Natural killer cell (primary cell): Measurements from ENCODE around the gene MTRR. TPM values are rescaled to one million over a fixed set of nuclear protein-coding genes. Genes with fewer than 3 reads are reported as not detected.

Experiments
- ATAC-seq, 3 donors: fragments of 150-1000 bp in 2 of 3; fragments of 200-7000 bp in 1 of 3; cut with Tn5 transposase; 1 replicate in 1 of 3; 2 replicates in 2 of 3; pipeline ENCODE4 v1.10.0; 2021; ENCODE audit warnings: mild to moderate bottlenecking in 2 of 3, moderate library complexity in 2 of 3
- DNase-seq, 2 donors: peaks; one replicate each; pipeline versions ENCODE4 v3.0.0 to v3.0.0-alpha.2; 2013 to 2021; ENCODE audit warnings: mixed read lengths in 1 of 2
- H3K27ac ChIP-seq: one replicate; pipeline ENCODE4 v1.5.1; 2013; ENCODE audit warnings: mild to moderate bottlenecking, low read length
- H3K27me3 ChIP-seq: one replicate; pipeline ENCODE4 v1.6.1; 2013; ENCODE audit warnings: low read length; ENCODE audit not compliant: control insufficient read depth, insufficient read depth
- H3K36me3 ChIP-seq: one replicate; pipeline ENCODE4 v1.6.1; 2013; ENCODE audit warnings: low read length; ENCODE audit not compliant: control insufficient read depth, insufficient read depth
- H3K4me1 ChIP-seq: one replicate; pipeline ENCODE4 v1.6.1; 2013; ENCODE audit warnings: low read length; ENCODE audit not compliant: control insufficient read depth, insufficient read depth
- H3K4me3 ChIP-seq: one replicate; pipeline ENCODE4 v1.5.1; 2013; ENCODE audit warnings: low read length
- H3K9me3 ChIP-seq: one replicate; pipeline ENCODE4 v1.6.1; 2013; ENCODE audit warnings: low read length; ENCODE audit not compliant: control insufficient read depth, insufficient read depth
- H3K27ac Mint-ChIP-seq, 2 donors: one replicate each; pipeline ENCODE4 v1.8.0; 2022; ENCODE audit warnings: mild to moderate bottlenecking in 2 of 2, mixed read lengths in 2 of 2, moderate library complexity in 1 of 2
- H3K27me3 Mint-ChIP-seq, 2 donors: one replicate each; pipeline ENCODE4 v1.8.0; 2022; ENCODE audit warnings: low read depth in 2 of 2, mixed read lengths in 2 of 2
- H3K36me3 Mint-ChIP-seq: one replicate; pipeline ENCODE4 v1.8.0; 2022; ENCODE audit warnings: mixed read lengths
- H3K4me1 Mint-ChIP-seq, 2 donors: one replicate each; pipeline ENCODE4 v1.8.0; 2022; ENCODE audit warnings: mixed read lengths in 2 of 2
- H3K4me3 Mint-ChIP-seq: one replicate; pipeline ENCODE4 v1.8.0; 2022; ENCODE audit warnings: mild to moderate bottlenecking, moderate library complexity, mixed read lengths
- H3K9me3 Mint-ChIP-seq, 2 donors: one replicate each; pipeline ENCODE4 v1.8.0; 2022; ENCODE audit warnings: mixed read lengths in 2 of 2
- whole genome bisulfite sequencing: methylation state at CpG from one replicate; pipeline ENCODE4 v1.1.7; 2013; ENCODE audit warnings: missing lambda C conversion rate; ENCODE audit not compliant: insufficient coverage; 5-methylcytosine and 5-hydroxymethylcytosine counted together
- intact Hi-C: fragments of 100-400 bp; cut with micrococcal nuclease; formaldehyde crosslinking; loops from one replicate; pipeline ENCODE4 v1.14.2; 2022
- total RNA-seq, 4 donors: library from RNA; stranded (reverse); fragments of 120-200 nt in 1 of 4; gene quantifications; one replicate each; pipeline versions ENCODE4 v1.2.3 to v1.2.4, GENCODE V29; 2013 to 2022
- TF ChIP-seq, protein P1 (sequence below): fragments of 200-600 bp; IDR thresholded peaks from one replicate; pipeline ENCODE4 v1.8.0; 2022; ENCODE audit warnings: antibody characterized with exemption

Gene MTRR
- total RNA-seq, 3 donors from 2014 or later (not counting 1 experiment from before 2014, with no cell fraction given), result 55.7 to 78.4 (median 69.9) TPM

DNA sequence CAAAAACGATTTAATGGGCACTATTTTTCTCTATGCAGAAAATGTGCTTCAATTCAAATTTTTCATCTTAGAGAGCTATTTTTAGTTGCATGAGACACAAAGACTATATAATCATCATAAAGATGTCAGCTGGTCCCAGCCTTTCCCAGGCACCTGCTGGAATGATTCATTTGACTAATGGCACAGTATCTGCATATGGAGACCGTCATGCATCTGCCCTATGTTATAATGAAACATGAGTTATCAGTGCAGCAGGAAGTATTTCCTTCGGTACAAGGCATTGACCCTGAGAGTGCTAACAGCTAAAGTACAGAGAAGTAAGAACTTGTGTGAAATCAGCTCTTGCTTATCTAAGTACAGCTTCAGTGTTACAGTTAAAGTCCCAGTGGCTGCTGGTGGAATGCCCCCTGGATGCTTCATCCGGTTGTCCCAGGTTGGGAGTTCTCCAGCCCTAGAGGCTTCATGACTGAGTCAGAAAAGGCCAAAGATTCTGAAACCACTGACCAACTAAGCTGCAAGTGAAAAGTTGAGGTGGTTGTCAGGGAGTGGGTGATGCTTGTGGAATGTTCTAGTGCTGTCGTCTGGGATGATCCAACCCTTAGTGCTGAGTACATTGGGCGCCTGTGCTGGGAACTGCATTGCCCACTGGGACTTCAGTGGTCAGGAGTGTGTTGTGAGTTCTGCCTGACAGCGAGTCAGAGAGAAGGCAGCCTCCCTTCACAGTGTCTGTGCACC is 57.2 kb downstream of the MTRR start:
- no peaks in the 10 kb centered on the region for H3K27me3 Mint-ChIP-seq
- H3K36me3 Mint-ChIP-seq, result no peaks in the 10 kb centered on the region
- Histone ChIP-seq H3K9me3 (no peaks in the 10 kb centered on the region), H3K4me3 (no peak overlapping the region), H3K36me3 (no peaks in the 10 kb centered on the region), H3K27ac (no peak overlapping the region), H3K27me3 (no peaks in the 10 kb centered on the region), H3K4me1 (no peaks in the 10 kb centered on the region)
- H3K4me1 Mint-ChIP-seq, result no peaks in the 10 kb centered on the region
- intact Hi-C loops, result no loop called here
- ATAC-seq (no peak), DNase-seq (no peak)
- H3K9me3 Mint-ChIP-seq, result no peaks in the 10 kb centered on the region
- WGBS, result 79% methylated on average over 6 of the region's 7 CpGs
- no peak overlapping the region for H3K27ac Mint-ChIP-seq
- TF ChIP-seq, protein P1, sequence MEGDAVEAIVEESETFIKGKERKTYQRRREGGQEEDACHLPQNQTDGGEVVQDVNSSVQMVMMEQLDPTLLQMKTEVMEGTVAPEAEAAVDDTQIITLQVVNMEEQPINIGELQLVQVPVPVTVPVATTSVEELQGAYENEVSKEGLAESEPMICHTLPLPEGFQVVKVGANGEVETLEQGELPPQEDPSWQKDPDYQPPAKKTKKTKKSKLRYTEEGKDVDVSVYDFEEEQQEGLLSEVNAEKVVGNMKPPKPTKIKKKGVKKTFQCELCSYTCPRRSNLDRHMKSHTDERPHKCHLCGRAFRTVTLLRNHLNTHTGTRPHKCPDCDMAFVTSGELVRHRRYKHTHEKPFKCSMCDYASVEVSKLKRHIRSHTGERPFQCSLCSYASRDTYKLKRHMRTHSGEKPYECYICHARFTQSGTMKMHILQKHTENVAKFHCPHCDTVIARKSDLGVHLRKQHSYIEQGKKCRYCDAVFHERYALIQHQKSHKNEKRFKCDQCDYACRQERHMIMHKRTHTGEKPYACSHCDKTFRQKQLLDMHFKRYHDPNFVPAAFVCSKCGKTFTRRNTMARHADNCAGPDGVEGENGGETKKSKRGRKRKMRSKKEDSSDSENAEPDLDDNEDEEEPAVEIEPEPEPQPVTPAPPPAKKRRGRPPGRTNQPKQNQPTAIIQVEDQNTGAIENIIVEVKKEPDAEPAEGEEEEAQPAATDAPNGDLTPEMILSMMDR, result no peak
- H3K4me3 Mint-ChIP-seq, result no peak overlapping the region

DNA sequence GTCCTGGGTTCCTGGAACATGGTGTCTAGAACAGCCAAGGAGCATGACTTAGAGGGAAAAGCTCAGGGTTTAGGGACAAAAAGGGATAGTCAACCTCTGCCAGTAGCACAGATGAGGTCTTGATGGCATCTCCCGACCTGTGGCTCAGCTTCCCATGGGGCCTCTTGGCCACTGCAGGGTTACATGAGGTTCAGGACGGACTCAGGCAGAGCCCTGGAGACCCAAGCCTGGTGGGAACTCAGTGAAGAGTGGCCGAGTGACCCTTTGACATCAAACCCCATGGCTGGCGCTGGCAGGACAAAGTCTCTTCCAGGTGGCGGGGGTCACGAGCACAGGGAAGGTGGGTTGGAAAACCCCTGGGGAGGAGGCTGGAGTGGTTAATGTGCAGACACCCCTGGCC is 57.8 kb downstream of the MTRR start:
- Mint-ChIP-seq H3K9me3 (no peaks in the 10 kb centered on the region), H3K4me3 (no peak overlapping the region), H3K4me1 (no peaks in the 10 kb centered on the region), H3K27ac (no peak overlapping the region), H3K27me3 (no peaks in the 10 kb centered on the region), H3K36me3 (no peaks in the 10 kb centered on the region)
- DNase-seq (no peak), ATAC-seq (no peak)
- Histone ChIP-seq H3K27ac (no peak overlapping the region), H3K27me3 (no peaks in the 10 kb centered on the region), H3K4me3 (no peak overlapping the region), H3K36me3 (no peaks in the 10 kb centered on the region), H3K9me3 (no peaks in the 10 kb centered on the region), H3K4me1 (no peaks in the 10 kb centered on the region)
- TF ChIP-seq, protein P1, result no peak
- WGBS, result 81% methylated on average over 6 of the region's 6 CpGs
- intact Hi-C loops, result no loop called here

DNA sequence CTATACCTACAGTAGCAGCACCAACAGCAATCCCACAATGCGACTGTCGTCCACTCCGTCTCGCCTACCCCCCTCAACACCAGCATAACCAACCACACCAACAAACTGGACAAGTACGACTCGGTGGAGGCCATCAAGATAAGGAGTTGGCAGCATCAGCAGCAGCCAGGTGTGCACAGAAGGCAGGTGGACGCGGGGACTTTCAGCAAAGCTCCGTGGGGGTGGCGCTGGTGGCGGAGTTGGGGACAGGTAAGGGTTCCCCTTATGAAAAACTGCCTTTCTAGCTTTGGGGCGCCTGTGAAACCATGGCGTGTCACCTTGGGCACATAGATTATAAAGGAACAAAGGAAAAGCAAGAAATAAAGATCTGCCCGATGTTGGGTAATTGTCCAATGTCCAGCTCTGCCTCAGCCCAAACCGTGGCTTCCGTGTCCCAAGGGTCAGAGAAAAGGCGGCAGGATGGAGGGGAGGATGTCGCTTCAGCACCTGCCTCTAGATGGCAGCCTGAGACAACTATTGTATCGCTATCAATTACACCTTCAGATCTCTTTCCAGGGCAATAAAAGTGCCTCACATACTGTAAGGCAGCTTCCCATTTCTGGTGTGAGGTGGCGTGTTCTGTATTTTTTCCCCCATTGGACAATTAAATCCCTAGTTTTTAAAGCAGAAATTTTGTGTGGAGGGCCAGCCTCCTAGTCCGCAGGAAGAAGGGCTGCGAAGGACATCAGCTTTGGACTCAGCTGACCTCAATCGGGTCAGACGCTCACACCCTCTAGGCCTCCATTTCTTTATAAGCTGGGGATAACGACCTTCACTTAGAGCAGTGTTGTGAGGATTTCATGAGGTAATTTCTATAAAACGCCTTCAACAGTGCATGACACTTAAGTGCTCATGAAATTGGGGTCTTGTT is 58.8 kb downstream of the MTRR start:
- Mint-ChIP-seq H3K4me3 (no peak overlapping the region), H3K36me3 (no peaks in the 10 kb centered on the region)
- TF ChIP-seq, protein P1, result peak; percentile 23

More for the DNA sequence above, 58.8 kb downstream of the MTRR start:
- intact Hi-C loops, result no loop called here
- H3K36me3 ChIP-seq, result no peaks in the 10 kb centered on the region
- DNase-seq, result peak in 1 of 2 donors; percentile 51
- no peak overlapping the region for H3K4me3 ChIP-seq
- Mint-ChIP-seq H3K4me1 (no peaks in the 10 kb centered on the region), H3K9me3 (no peaks in the 10 kb centered on the region), H3K27ac (no peak overlapping the region), H3K27me3 (no peaks in the 10 kb centered on the region)
- H3K27me3 ChIP-seq, result no peaks in the 10 kb centered on the region
- H3K27ac ChIP-seq, result no peak overlapping the region
- ATAC-seq, result peak in 1 of 3 donors; percentile 53
- H3K4me1 ChIP-seq, result no peaks in the 10 kb centered on the region
- no peaks in the 10 kb centered on the region for H3K9me3 ChIP-seq
- 61% methylated on average over 23 of the region's 26 CpGs for WGBS
